Measurements from ENCODE around the gene UPK1A.
A peak's percentile ranks its signal among the peaks of the same experiment; 100 is the strongest.

The UPK1A gene

GRCh38 chr19:35696835-35697234 lies 30.5 kb downstream of the UPK1A start:
- DNase-seq = no peak
- Histone ChIP-seq H3K18ac (ENCODE audit: low read length) (no peak overlapping the region), H3K9ac (ENCODE audit: low read length) (no peak overlapping the region)

GRCh38 chr19:35702223-35703012 lies 36.1 kb downstream of the UPK1A start:
- no peaks in the 10 kb centered on the region for H3K27me3 ChIP-seq (ENCODE audit: insufficient read depth, low read length)
- H3K36me3 ChIP-seq (ENCODE audit: control insufficient read depth in 1 of 2, insufficient read depth in 2 of 2, low read length in 2 of 2) = no peaks in the 10 kb centered on the region
- H2BK5ac ChIP-seq (ENCODE audit: low read depth, low read length, poor library complexity) = no peak overlapping the region
- no CpG with 5 or more reads among the region's 50 CpGs for WGBS (ENCODE audit: extremely low coverage, insufficient coverage, insufficient read length)
- no peak overlapping the region for H3K23ac ChIP-seq (ENCODE audit: low read length)
- H4K12ac ChIP-seq (ENCODE audit: low read depth, low read length) = peak overlapping the region; percentile 9
- H2AFZ ChIP-seq (ENCODE audit: insufficient read depth, low read length, poor library complexity) = peak overlapping the region; percentile 95
- no peak overlapping the region for H2BK12ac ChIP-seq (ENCODE audit: low read length)
- H2BK120ac ChIP-seq (ENCODE audit: insufficient read depth, low read length, poor library complexity) = no peak overlapping the region
- H3K18ac ChIP-seq (ENCODE audit: low read length) = no peak overlapping the region
- H3K9ac ChIP-seq (ENCODE audit: low read length) = no peak overlapping the region
- H4K91ac ChIP-seq (ENCODE audit: low read depth, low read length) = no peak overlapping the region
- peak overlapping the region; percentile 90 for H3K4me2 ChIP-seq (ENCODE audit: low read length)
- H3K79me2 ChIP-seq (ENCODE audit: control insufficient read depth, insufficient read depth, low read length, poor library complexity) = no peaks in the 10 kb centered on the region
- H3K4ac ChIP-seq (ENCODE audit: low read depth, low read length) = no peak overlapping the region
- DNase-seq = peak; percentile 96 to 99
- H4K8ac ChIP-seq (ENCODE audit: low read depth, low read length) = peak overlapping the region; percentile 81
- H3K4me1 ChIP-seq (ENCODE audit: control insufficient read depth in 1 of 2, insufficient read depth in 2 of 2, low read length in 2 of 2) = peaks cover 3 to 5% of the 10 kb centered on the region in 2 experiments
- H3K9me3 ChIP-seq (ENCODE audit: insufficient read depth, low read depth, low read length) = no peaks in the 10 kb centered on the region
- H3K27ac ChIP-seq (ENCODE audit: low read depth, low read length) = no peak overlapping the region
- no peak overlapping the region for H3K14ac ChIP-seq (ENCODE audit: low read length)
- no peaks in the 10 kb centered on the region for H3K79me1 ChIP-seq (ENCODE audit: low read length)
- H3K4me3 ChIP-seq (ENCODE audit: low read depth, low read length) = peak overlapping the region; percentile 67
- H2AK5ac ChIP-seq (ENCODE audit: low read length) = no peak overlapping the region

More at GRCh38 chr19:35696835-35697234, 30.5 kb downstream of the UPK1A start:
- Histone ChIP-seq H3K36me3 (ENCODE audit: control insufficient read depth in 1 of 2, insufficient read depth in 2 of 2, low read length in 2 of 2) (no peaks in the 10 kb centered on the region), H3K79me2 (ENCODE audit: control insufficient read depth, insufficient read depth, low read length, poor library complexity) (no peaks in the 10 kb centered on the region), H4K91ac (ENCODE audit: low read depth, low read length) (no peak overlapping the region), H3K27me3 (ENCODE audit: insufficient read depth, low read length) (no peaks in the 10 kb centered on the region), H2AK5ac (ENCODE audit: low read length) (no peak overlapping the region), H4K12ac (ENCODE audit: low read depth, low read length) (no peak overlapping the region), H3K27ac (ENCODE audit: low read depth, low read length) (no peak overlapping the region), H3K23ac (ENCODE audit: low read length) (no peak overlapping the region), H3K14ac (ENCODE audit: low read length) (no peak overlapping the region), H3K79me1 (ENCODE audit: low read length) (no peaks in the 10 kb centered on the region), H3K4me3 (ENCODE audit: low read depth, low read length) (no peak overlapping the region), H3K9me3 (ENCODE audit: insufficient read depth, low read depth, low read length) (no peaks in the 10 kb centered on the region), H2BK120ac (ENCODE audit: insufficient read depth, low read length, poor library complexity) (no peak overlapping the region), H2BK12ac (ENCODE audit: low read length) (no peak overlapping the region), H3K4me1 (ENCODE audit: control insufficient read depth in 1 of 2, insufficient read depth in 2 of 2, low read length in 2 of 2) (peaks cover 3 to 4% of the 10 kb centered on the region in 2 experiments), H3K4me2 (ENCODE audit: low read length) (no peak overlapping the region), H2BK5ac (ENCODE audit: low read depth, low read length, poor library complexity) (no peak overlapping the region), H4K8ac (ENCODE audit: low read depth, low read length) (no peak overlapping the region), H2AFZ (ENCODE audit: insufficient read depth, low read length, poor library complexity) (no peak overlapping the region), H3K4ac (ENCODE audit: low read depth, low read length) (no peak overlapping the region)
- WGBS (ENCODE audit: extremely low coverage, insufficient coverage, insufficient read length) = no CpG with 5 or more reads among the region's 4 CpGs

- no peaks in the 10 kb centered on the region for H3K79me2 ChIP-seq (ENCODE audit: control insufficient read depth, insufficient read depth, low read length, poor library complexity)
- no peak overlapping the region for H2BK120ac ChIP-seq (ENCODE audit: insufficient read depth, low read length, poor library complexity)
- H3K27ac ChIP-seq (ENCODE audit: low read depth, low read length) = no peak overlapping the region
- no peaks in the 10 kb centered on the region for H3K27me3 ChIP-seq (ENCODE audit: insufficient read depth, low read length)
- no peak overlapping the region for H3K4me3 ChIP-seq (ENCODE audit: low read depth, low read length)
- H3K14ac ChIP-seq (ENCODE audit: low read length) = no peak overlapping the region
- H4K12ac ChIP-seq (ENCODE audit: low read depth, low read length) = no peak overlapping the region
- no peak overlapping the region for H2BK12ac ChIP-seq (ENCODE audit: low read length)
- H3K79me1 ChIP-seq (ENCODE audit: low read length) = no peaks in the 10 kb centered on the region
- no peak overlapping the region for H3K4ac ChIP-seq (ENCODE audit: low read depth, low read length)
- H4K91ac ChIP-seq (ENCODE audit: low read depth, low read length) = no peak overlapping the region
- no peak overlapping the region for H3K4me2 ChIP-seq (ENCODE audit: low read length)
- WGBS (ENCODE audit: extremely low coverage, insufficient coverage, insufficient read length) = no CpG with 5 or more reads among the region's 9 CpGs
- no peaks in the 10 kb centered on the region for H3K36me3 ChIP-seq (ENCODE audit: control insufficient read depth in 1 of 2, insufficient read depth in 2 of 2, low read length in 2 of 2)
- peaks cover 3 to 5% of the 10 kb centered on the region in 2 experiments for H3K4me1 ChIP-seq (ENCODE audit: control insufficient read depth in 1 of 2, insufficient read depth in 2 of 2, low read length in 2 of 2)
- H3K9me3 ChIP-seq (ENCODE audit: insufficient read depth, low read depth, low read length) = no peaks in the 10 kb centered on the region
- no peak overlapping the region for H3K23ac ChIP-seq (ENCODE audit: low read length)
- DNase-seq = no peak
- no peak overlapping the region for H2BK5ac ChIP-seq (ENCODE audit: low read depth, low read length, poor library complexity)
- H3K9ac ChIP-seq (ENCODE audit: low read length) = no peak overlapping the region
- no peak overlapping the region for H2AFZ ChIP-seq (ENCODE audit: insufficient read depth, low read length, poor library complexity)
- no peak overlapping the region for H3K18ac ChIP-seq (ENCODE audit: low read length)
- no peak overlapping the region for H2AK5ac ChIP-seq (ENCODE audit: low read length)
- H4K8ac ChIP-seq (ENCODE audit: low read depth, low read length) = no peak overlapping the region
Observed at GRCh38 chr19:35703343-35703742, 37.0 kb downstream of the UPK1A start.

- H4K8ac ChIP-seq (ENCODE audit: low read depth, low read length) = no peak within 1 kb of the TSS
- H3K79me1 ChIP-seq (ENCODE audit: low read length) = no peaks in the 10 kb centered on the region
- no peak within 1 kb of the TSS for H3K27ac ChIP-seq (ENCODE audit: low read depth, low read length)
- H4K12ac ChIP-seq (ENCODE audit: low read depth, low read length) = no peak within 1 kb of the TSS
- H3K4me1 ChIP-seq (ENCODE audit: control insufficient read depth in 1 of 2, insufficient read depth in 2 of 2, low read length in 2 of 2) = peaks cover 3 to 5% of the 10 kb centered on the region in 2 experiments
- no peak within 1 kb of the TSS for H2AFZ ChIP-seq (ENCODE audit: insufficient read depth, low read length, poor library complexity)
- no peak within 1 kb of the TSS for H3K9ac ChIP-seq (ENCODE audit: low read length)
- H2BK12ac ChIP-seq (ENCODE audit: low read length) = no peak within 1 kb of the TSS
- H2BK120ac ChIP-seq (ENCODE audit: insufficient read depth, low read length, poor library complexity) = no peak within 1 kb of the TSS
- H2AK5ac ChIP-seq (ENCODE audit: low read length) = no peak within 1 kb of the TSS
- no peak within 1 kb of the TSS for H2BK5ac ChIP-seq (ENCODE audit: low read depth, low read length, poor library complexity)
- no peak within 1 kb of the TSS for H3K23ac ChIP-seq (ENCODE audit: low read length)
- H3K36me3 ChIP-seq (ENCODE audit: control insufficient read depth in 1 of 2, insufficient read depth in 2 of 2, low read length in 2 of 2) = no peaks in the 10 kb centered on the region
- H3K4me3 ChIP-seq (ENCODE audit: low read depth, low read length) = no peak within 1 kb of the TSS
- whole genome bisulfite sequencing (ENCODE audit: extremely low coverage, insufficient coverage, insufficient read length) = no CpG with 5 or more reads among the region's 24 CpGs
- no peaks in the 10 kb centered on the region for H3K79me2 ChIP-seq (ENCODE audit: control insufficient read depth, insufficient read depth, low read length, poor library complexity)
- no peak within 1 kb of the TSS for H3K18ac ChIP-seq (ENCODE audit: low read length)
- no peaks in the 10 kb centered on the region for H3K27me3 ChIP-seq (ENCODE audit: insufficient read depth, low read length)
- H3K9me3 ChIP-seq (ENCODE audit: insufficient read depth, low read depth, low read length) = no peaks in the 10 kb centered on the region
- H4K91ac ChIP-seq (ENCODE audit: low read depth, low read length) = no peak within 1 kb of the TSS
- no peak within 1 kb of the TSS for H3K4me2 ChIP-seq (ENCODE audit: low read length)
- H3K4ac ChIP-seq (ENCODE audit: low read depth, low read length) = no peak within 1 kb of the TSS
- no peak within 1 kb of the TSS for H3K14ac ChIP-seq (ENCODE audit: low read length)
- peak in 1 of 2 donors; percentile 40 for DNase-seq
Observed at GRCh38 chr19:35704218-35704617, 37.9 kb downstream of the UPK1A start, which contains the start of gene ZBTB32. Gene ZBTB32, plus strand, starts transcription at chr19:35704558. Its CDS starts 10,069 bp downstream, at chr19:35714627.

Data from trophoblast cell (in vitro differentiated cells and primary cell).